GM21619 (cell line): ENCODE data around the gene RBM12.

Source experiments
- ATAC-seq: cut with Tn5 transposase; IDR thresholded peaks from one replicate; pipeline ENCODE4 v1.9.1; 2021; ENCODE audit not compliant: unreplicated experiment

The RBM12 gene

DNA sequence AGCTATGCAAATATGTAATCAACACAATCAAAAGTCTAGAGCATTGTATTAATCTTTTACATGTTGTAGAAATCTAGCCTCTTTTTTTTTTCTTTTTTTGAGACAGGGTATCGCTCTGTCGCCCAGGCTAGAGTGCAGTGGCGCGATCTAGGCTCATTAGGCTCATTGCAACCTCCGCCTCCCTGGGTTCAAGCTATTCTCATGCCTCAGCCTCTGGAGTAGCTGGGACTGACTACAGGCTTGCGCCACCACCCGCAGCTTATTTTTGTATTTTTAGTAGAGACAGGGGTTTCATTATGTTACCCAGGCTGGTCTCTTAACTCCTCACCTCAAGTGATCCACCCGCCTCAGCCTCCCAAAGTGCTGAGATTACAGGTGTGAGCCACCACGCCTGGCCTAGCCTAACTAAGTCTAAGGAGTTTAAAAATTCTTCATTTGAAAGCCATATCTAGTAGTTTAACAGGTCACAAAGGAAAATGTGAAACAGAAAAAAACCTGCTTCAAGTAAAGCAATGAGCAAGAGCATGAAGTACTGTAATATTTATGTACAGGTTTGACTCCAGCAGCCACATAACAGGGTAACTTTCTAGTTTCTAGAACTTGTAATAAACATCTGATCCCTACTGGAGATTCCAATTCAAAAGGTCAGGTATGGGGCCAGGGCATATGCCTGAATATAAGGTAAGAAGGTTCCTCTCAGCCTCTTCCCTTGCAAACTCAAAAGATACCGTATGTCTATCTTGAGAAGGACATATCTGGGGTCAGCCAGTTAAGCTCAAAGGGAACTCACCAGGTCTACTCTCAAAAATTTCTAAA lies 4.4 kb downstream of the RBM12 start:
- no peak for ATAC-seq

DNA sequence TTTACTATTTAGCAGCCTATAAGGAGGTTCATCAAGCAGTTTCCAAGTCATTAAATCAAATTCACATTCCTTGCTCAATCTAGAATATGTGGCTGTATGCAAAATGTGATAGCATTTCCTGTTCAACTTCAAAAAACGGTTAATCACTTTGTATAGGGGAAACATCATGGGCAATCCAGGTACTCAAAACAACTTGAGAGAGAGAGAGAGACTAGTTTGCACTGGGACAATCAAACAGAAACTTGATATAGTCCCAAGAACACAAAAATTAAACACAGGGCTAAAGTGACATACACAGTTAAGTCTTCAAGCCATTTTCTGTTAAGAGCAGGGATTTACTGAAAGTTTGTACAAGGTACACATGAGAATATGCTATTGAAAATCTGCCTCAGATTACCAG lies 7.4 kb downstream of the RBM12 start:
- no peak for ATAC-seq

DNA sequence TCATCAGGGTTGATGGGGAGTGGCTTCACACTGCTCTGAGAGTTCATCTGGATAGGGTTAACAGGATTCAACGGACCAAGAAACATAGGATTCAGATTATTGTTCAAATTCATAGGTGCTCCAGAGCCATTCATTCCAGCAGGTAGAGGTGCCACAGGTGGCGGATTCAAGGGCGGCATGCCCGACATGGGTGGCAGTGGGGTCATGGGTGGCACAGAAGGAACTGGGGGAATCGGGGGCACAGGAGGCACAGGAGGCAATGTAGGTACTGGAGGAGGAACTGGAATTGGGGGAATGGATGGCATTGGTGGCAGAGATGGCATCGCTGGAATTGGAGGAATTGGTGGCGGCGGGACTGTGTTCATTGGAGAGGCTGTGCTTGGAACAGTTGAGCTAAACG lies 10.3 kb downstream of the RBM12 start:
- ATAC-seq: no peak

DNA sequence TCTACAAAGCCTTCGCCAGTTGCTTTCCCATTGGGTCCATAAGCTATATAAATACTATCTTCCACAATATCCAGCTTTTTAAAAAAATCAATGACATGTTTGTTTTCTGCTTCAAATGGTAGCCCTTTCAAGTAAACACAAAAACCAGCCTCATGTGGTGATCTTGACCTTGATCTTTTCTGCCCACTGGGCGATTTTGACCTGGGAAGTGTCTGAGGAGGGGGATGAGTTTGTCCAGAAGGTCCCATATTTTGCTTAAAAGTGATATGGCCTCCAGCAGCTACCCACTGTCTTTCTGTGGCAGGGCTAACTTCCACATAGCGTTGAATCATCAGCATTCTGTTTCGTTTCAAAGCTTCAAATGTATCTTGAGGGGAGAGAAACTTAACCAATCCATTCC lies 10.8 kb downstream of the RBM12 start:
- ATAC-seq: no peak

DNA sequence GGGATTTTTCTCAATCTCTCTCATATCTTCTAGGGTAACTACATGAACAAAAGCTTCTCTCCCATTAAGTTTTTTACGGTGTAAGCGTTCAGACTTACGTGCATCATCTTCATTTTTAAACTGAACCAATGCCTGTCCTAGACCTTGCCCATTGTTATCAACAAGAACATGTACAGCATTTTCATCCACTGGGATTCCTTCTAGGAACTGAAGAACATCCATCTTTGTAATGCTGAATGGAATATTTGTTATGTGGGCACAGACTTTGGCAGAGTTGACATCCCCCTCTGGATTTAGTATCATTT lies 11.3 kb downstream of the RBM12 start:
- ATAC-seq: no peak

DNA sequence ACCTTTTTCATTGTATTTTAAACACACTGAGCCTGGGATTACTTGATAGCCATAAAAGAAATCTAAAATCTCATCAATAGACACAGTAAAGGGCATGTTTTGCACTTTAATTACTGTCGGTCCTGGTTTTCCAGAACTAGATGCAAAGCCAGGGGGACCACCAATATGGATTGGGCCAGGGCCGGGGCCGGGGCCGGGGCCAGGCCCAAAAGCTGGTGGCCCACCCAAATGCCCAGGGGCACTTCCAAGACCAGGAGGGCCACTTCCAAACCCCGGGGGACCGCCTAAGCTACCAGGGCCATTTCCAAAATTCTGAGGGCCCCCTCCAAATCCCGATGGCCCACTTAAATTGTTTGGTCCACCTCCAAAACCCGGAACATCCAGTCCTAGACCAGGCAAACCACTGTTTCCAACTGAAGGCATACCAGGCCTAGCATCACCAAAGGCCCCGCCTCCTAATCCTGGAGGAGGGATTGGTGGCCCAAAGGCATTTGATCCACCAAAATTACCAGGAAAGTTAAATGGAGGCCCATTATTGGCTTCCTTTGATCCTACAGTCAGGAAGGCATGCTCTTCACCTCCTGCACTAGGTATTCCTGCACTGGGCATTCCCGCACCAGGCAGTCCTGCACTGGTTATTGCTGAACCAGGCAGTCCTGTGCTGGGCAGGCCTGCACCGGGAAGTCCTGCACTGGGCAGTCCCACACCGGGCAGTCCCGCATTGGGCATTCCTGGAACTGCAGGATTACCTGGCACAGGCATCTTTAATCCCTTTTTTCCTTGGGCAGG lies 11.9 kb downstream of the RBM12 start:
- ATAC-seq: no peak

DNA sequence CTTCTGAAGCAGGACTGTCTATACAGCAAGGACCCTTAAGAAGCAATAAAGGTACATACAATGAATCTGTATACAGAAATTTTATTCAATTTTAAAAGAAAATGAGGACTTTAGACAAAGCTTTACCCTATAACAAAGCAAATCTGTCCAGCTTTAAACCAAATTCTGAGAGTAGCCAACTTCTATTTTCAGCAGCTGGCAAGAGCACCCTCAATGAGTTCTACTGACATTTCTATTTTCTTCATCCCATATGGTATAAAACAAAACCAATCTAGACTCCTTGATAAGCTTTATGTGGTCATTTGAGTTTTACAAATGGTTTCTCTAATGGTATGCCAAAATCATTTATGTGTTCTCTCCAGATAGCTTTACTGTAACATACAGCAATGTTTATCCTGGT lies 12.7 kb downstream of the RBM12 start:
- no peak for ATAC-seq

DNA sequence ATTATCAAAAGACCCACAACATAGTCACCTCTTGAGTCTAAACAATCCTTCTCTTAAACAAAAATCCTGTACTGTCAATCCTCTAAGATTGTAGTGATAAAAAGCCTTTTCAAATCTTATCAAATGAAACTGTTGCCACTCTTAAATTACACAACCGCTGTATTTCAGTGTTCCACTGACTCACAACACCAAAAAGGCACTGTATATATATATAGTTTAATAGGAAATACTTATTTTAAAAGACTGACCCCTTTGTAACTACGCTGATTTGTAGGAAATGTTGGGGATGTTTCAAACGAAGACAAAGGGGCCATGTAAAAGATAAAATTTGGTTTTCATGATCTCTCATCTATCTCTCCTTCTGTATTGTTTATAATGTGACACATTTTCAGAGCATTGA lies 14.1 kb downstream of the RBM12 start:
- ATAC-seq: no peak

DNA sequence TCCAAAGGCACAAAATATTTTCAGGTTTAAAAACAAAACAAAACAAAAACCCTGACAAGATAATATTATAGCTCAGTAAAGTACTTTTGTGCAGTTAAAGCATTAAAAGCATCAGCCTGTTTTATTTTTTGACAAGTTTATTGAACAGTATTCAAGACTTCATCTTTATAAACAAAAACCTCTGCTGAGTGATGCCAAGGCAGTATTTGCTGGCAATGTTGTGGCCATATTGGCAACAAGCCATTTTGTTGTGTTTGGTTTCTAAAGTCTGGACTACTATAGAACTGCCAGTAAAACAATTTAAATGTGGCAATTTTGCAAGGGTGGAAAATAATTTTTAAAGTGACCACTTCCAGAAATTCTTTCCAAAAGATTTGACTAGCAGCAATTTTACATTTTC lies 15.9 kb downstream of the RBM12 start:
- ATAC-seq: no peak

DNA sequence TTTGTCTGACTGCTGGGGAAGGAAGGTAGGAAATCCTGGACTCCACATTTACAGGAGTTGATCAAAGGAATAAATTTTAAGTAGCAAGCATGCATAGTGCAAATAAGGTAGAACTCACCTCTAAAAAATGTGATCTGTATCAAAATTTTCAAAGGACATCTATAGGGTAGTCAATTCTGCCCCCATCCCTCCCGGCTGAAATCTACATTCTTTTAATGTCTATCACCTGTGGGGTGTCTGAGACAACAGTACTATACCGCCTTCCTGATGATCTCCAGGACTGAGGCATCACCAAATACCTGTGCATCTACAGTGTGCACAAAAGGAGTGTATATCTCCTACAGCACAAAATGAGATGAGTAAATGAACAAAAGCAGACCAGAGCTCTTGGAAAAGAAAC lies 19.9 kb downstream of the RBM12 start:
- no peak for ATAC-seq

DNA sequence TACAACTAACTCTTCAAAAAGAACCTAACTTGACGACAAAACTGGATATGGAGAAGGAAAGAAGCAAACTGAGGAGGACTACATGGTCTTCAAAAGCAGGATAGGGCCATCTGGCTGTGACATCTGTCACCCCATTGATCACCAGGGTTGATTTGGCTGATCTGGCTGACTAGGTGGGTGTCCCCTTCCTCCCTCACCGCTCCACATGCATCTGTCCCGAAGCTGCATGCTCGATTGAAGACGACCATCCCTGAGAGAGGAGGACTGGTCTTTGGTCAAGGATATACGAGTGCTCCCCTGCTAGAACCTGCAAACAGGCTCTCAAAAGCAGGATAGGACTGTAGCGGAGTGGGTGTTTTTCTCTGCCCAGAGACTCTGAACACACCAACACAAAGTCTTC lies 21.7 kb downstream of the RBM12 start:
- ATAC-seq: no peak

DNA sequence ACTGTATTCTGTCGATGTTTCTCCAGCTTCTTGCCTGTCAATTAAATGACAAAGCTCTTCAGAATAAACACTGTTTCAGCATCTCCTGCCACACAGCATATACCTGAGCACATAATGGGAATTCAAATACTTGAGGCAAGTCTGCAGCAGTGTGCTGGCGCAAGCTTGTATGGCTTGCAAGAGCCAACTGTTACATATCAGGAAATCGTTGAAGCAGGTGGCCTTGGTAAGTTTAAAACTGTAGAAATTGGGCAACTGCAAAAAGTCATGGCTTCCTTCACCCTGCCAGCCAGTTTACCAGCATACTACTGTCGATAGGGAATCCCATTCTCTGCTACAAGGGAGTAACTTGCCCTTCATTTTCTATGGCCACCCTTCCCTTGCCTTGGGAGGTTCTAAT lies 23.0 kb downstream of the RBM12 start:
- ATAC-seq: no peak

DNA sequence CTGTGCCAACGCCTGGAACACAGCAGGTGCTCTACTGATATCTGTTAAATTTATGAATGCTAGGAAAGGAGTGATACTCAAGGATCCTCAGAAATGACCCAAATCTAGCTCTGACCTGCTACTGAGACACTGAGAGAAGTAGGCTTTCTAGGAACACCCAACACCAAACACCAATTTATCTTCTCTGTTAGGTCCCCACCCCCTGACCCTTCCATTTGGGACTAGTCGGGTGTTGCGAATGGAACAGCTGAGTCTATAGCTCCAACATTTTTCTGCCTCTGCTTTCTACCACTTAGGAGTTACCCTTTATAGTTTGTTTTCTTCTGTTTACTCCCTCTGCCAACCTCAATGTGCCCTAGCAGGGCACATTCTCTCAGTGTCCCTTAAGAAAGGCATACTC lies 24.0 kb downstream of the RBM12 start:
- no peak for ATAC-seq

DNA sequence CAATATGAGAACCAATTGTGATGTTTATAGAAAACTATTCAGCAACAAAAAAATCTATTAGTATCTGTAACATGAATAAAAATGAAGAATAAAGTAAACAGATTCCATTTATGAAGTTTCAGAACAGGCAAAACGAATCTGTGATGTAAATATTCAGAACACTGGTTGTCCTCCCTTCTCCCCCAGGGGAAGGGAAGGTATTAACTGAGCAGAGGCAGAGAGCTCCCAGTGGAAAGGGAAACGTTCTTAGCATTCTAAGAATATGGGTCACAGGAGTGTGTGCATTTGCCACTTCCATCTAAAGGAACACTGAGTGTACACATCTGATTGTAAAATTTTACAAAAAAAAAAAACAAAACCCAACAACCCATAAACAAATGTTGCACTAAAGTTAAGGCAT lies 25.9 kb downstream of the RBM12 start:
- no peak for ATAC-seq

DNA sequence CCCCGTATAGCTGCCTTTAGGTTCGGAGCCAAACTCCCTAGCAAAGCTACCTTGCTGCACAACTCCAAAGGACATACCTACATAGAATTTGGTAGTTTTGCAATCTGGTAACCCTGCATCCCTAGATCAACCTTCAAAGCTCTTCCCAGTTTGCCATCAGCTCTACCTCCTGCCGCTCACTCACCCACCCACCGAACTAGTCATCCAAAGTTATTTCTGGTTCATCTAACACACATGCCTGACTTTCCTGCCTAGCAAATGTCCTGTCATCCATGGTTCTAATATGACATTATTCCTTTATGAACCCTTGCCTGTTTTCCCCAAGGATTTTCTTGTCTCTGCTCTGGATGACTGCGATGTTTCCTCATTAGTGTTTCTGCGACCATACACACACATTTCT lies 27.4 kb downstream of the RBM12 start:
- ATAC-seq: no peak

DNA sequence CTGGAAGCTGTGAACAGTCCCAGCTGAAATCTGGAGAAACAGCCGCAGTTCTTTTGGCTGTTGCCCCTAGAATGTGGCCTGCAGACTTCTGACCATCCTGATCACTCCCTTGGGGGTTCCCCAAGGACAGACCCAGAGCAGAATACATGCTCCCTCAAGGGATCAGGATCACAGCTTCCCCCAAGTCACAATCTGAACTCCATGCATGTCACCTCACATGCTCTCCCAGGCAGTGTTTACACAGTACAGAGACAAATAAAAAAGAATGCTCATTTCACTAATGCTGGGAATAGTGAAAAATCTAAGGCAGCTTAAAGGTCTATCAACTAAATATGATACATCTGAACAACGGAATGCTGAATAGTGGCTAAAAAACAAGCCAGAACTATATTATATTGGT lies 28.6 kb downstream of the RBM12 start:
- ATAC-seq: no peak

DNA sequence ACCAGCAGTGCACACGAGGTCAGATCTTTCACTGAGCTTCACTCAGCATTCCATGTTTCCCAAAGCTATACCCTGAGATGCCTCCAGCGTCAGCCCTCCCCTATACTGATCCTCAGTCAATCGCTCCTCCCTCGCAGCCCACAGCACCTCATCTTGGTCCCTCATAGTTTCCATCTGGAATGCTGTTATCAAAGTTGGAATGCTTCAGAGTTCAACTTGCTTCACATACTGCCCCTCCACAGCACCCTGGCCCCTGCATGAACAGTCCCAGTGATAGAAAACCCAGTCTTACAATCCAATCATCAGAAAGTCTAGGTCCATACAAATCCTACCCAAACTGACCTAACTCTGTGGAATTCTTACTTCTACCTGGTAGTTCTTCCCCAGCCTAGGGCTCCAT lies 29.0 kb downstream of the RBM12 start:
- ATAC-seq: no peak

DNA sequence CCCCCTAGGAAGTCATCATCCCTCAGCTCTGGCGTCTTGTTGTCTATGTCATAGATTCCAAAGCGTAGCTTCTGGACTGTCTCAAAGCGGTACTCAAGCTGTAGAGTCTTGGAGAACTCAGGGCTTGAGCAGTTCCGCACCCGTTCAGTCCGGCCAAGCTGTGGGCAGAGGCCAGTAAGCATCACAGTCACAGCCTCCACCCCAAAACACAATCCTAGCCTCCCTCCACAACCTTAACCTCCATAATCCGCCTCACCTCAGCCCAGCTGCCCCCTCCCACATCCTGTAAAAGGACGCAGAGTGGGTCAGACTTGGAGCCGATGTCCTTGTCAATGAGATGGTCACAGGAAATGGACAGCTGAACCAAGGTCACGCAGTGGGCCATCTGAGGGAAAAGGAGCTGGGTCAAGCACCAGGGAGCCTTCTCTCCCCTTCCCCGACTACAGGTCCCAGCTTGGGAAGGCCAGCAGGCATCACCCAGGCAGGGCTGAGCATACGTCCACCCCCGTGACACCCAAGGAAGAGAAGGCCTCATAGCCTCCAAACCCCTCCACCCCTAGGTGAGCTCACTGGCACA lies 32.1 kb downstream of the RBM12 start:
- no peak for ATAC-seq

DNA sequence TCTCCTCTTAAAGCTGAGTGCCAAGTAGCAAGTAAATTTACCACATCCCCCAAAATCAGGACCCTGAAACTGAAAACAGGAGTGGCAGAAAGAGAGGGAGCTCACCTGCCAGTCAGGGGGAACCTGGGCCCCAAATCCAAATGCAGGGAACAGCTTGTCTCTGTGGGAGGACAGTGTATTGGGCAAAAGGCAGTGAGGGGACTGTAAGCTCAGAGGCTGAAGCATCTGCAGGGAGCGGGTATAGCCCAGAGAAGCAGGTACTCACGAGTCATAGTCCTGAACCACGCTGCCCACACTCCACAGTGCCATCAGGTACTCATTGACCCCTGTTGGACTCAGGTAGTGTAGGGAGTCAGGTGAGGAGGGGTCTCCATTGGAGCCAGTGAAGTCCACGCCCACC lies 34.1 kb downstream of the RBM12 start:
- no peak for ATAC-seq

DNA sequence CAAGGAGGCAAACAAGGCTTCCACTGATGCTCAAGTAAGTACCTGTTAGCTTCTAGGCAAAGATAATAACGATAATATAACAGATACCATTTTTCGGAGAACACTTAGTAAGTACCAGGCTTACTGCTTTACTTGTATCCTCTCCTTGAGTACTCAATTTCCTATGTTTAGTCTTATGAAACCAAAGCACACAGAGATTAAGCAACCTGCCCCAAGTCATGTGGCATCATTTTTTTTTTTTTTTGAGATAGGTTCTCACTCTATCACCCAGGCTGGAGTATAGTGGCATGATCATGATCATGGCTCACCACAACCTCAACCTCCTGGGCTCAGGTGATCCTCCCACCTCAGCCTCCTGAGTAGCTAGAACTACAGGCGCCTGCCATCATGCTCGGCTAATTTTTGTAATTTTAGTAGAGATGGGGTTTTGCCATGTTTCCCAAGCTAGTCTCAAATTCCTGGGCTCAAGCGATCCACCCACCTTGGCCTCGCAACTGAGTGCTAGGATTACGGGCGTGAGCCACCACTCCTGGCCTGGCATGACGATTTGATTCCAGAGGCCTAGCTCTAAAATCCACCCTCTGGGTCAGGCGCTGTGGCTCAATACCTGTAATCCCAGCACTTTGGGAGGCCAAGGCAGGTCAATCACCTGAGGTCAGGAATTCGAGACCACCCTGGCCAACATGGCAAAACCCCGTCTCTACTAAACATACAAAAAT lies 35.1 kb downstream of the RBM12 start:
- no peak for ATAC-seq

DNA sequence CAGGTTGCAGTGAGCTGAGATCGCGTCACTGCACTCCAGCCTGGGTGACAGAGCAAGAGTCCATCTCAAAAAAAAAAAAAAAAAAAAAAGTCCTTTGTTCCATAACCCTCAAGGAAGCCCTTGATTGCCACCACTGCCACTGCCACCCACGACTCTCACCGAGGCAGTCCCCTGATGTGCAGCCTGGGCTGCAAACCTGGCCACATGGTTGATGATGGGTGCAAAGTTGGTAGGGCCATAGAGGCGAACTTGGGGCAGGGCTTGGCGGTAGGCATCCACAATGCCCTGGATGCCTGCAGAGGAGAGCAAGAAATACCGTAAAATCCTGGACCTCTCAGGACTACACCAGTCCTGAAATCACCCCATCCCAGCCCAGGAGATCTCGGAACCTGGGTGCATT lies 37.6 kb downstream of the RBM12 start:
- no peak for ATAC-seq
